Mesendoderm (in vitro differentiated cells): ENCODE data around the gene SPDYE17.
"Not testable (repeated sequence)": the region's sequence is repeated elsewhere in the genome, so short reads cannot be mapped to it uniquely, and the experiment has no call there.

Experiments used
- DNase-seq: peaks from one replicate; pipeline ENCODE4 v3.0.0; 2013
- H2AK5ac ChIP-seq: 2 replicates; pipeline ENCODE4 v1.6.1; 2013; ENCODE audit warnings: low read length, inconsistent platforms
- H2BK120ac ChIP-seq: 2 replicates; pipeline ENCODE4 v1.6.1; 2013; ENCODE audit warnings: low read depth, mild to moderate bottlenecking, low read length, moderate library complexity, mixed read lengths
- H2BK15ac ChIP-seq: replicated peaks from 2 replicates; pipeline ENCODE4 v1.6.1; 2013; ENCODE audit warnings: low read depth, mild to moderate bottlenecking, moderate library complexity
- H2BK5ac ChIP-seq: 2 replicates; pipeline ENCODE4 v1.6.1; 2013; ENCODE audit warnings: low read length, inconsistent platforms
- H3K18ac ChIP-seq: 2 replicates; pipeline ENCODE4 v1.6.1; 2013; ENCODE audit warnings: mild to moderate bottlenecking, low read length, mixed read lengths
- H3K23ac ChIP-seq: one replicate; pipeline ENCODE4 v1.6.1; 2013; ENCODE audit warnings: low read length
- H3K27ac ChIP-seq: 2 replicates; pipeline ENCODE4 v1.5.1; 2013; ENCODE audit warnings: low read depth, mild to moderate bottlenecking, inconsistent platforms, low read length, moderate library complexity
- H3K27me3 ChIP-seq: 2 replicates; pipeline ENCODE4 v1.6.1; 2013; ENCODE audit warnings: low read length, control low read depth, mild to moderate bottlenecking, inconsistent platforms; ENCODE audit not compliant: insufficient read depth, poor library complexity
- H3K36me3 ChIP-seq: 2 replicates; pipeline ENCODE4 v1.6.1; 2013; ENCODE audit warnings: low read length, inconsistent platforms; ENCODE audit not compliant: control insufficient read depth, insufficient read depth
- H3K4ac ChIP-seq: one replicate; pipeline ENCODE4 v1.6.1; 2013; ENCODE audit warnings: low read depth, mild to moderate bottlenecking, low read length, moderate library complexity
- H3K4me1 ChIP-seq: 2 replicates; pipeline ENCODE4 v1.6.1; 2013; ENCODE audit warnings: low read depth, low read length, inconsistent platforms; ENCODE audit not compliant: control insufficient read depth
- H3K4me2 ChIP-seq: 2 replicates; pipeline ENCODE4 v1.6.1; 2013; ENCODE audit warnings: low read length
- H3K4me3 ChIP-seq: 2 replicates; pipeline ENCODE4 v1.5.1; 2013; ENCODE audit warnings: mild to moderate bottlenecking, low read length
- H3K56ac ChIP-seq: one replicate; pipeline ENCODE4 v1.6.1; 2013; ENCODE audit warnings: low read length
- H3K79me1 ChIP-seq: 2 replicates; pipeline ENCODE4 v1.6.1; 2013; ENCODE audit warnings: low read length, inconsistent platforms
- H3K79me2 ChIP-seq: 2 replicates; pipeline ENCODE4 v1.6.1; 2013; ENCODE audit warnings: mild to moderate bottlenecking, low read length; ENCODE audit not compliant: control insufficient read depth, insufficient read depth
- H3K9ac ChIP-seq: 2 replicates; pipeline ENCODE4 v1.6.1; 2013; ENCODE audit warnings: low read length, inconsistent platforms
- H4K5ac ChIP-seq: one replicate; pipeline ENCODE4 v1.6.1; 2013; ENCODE audit warnings: low read length
- H4K8ac ChIP-seq: one replicate; pipeline ENCODE4 v1.6.1; 2013; ENCODE audit warnings: low read depth, mild to moderate bottlenecking, control low read depth, low read length, moderate library complexity
- WGBS: extraction: QIAGEN DNeasy Blood & Tissue Kit; methylation state at CpG from one replicate; pipeline ENCODE4 v1.1.7; 2013; ENCODE audit warnings: low lambda C conversion rate, missing lambda C conversion rate; ENCODE audit not compliant: insufficient coverage; ENCODE audit errors: extremely low coverage; 5-methylcytosine and 5-hydroxymethylcytosine counted together

The SPDYE17 gene

DNA sequence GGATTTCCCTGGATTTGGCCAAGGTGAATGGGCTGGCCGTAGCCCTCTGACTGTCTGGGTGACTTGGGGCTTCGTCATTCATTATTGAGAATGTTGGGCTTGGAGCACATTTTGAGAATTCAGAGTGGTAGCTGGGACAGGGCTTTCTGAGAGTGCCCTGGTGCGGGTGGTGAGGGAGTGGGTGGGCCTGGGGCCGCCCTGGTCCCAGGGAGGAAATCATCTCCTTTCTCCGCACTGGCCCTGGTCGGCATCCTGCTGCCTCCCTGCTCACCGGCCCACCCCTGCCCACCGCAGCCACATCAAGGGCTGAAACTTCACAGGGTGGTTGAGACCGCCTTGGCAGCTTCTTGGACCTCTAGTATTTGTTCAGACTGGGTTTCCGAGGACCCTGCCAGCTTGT lies 49.7 kb downstream of the SPDYE17 start:
- H3K36me3 ChIP-seq, H3K18ac ChIP-seq, H3K4me2 ChIP-seq, H4K5ac ChIP-seq, H3K79me2 ChIP-seq, H2AK5ac ChIP-seq, H3K56ac ChIP-seq, H3K27ac ChIP-seq, H3K4me3 ChIP-seq, H3K4me1 ChIP-seq, H3K79me1 ChIP-seq, H2BK120ac ChIP-seq, H3K4ac ChIP-seq, H4K8ac ChIP-seq, DNase-seq, H2BK5ac ChIP-seq, H2BK15ac ChIP-seq, H3K23ac ChIP-seq, H3K27me3 ChIP-seq, H3K9ac ChIP-seq: not testable (repeated sequence)
- WGBS = no CpG with 5 or more reads among the region's 10 CpGs

- not testable (repeated sequence) for H4K5ac ChIP-seq, H3K4me2 ChIP-seq, H3K4me1 ChIP-seq, H3K23ac ChIP-seq, H3K27ac ChIP-seq, H3K36me3 ChIP-seq, H2BK5ac ChIP-seq, H3K56ac ChIP-seq, H3K4ac ChIP-seq, H2BK120ac ChIP-seq, H4K8ac ChIP-seq, H2BK15ac ChIP-seq, H3K18ac ChIP-seq, H3K79me1 ChIP-seq, H3K9ac ChIP-seq, DNase-seq, H3K79me2 ChIP-seq, H3K27me3 ChIP-seq, H2AK5ac ChIP-seq, H3K4me3 ChIP-seq
- no CpG with 5 or more reads among the region's 26 CpGs for WGBS
These were observed 50.8 kb downstream of the SPDYE17 start for GRCh38 chr7:76981187-76981970.

- H3K4me3 ChIP-seq, H3K18ac ChIP-seq, H3K4me1 ChIP-seq, H3K23ac ChIP-seq, H3K9ac ChIP-seq, H2BK120ac ChIP-seq, H3K79me2 ChIP-seq, H3K27me3 ChIP-seq, H3K4ac ChIP-seq, H3K27ac ChIP-seq, H3K36me3 ChIP-seq, H3K56ac ChIP-seq, H4K5ac ChIP-seq, H2BK5ac ChIP-seq, H2BK15ac ChIP-seq, H2AK5ac ChIP-seq, H3K79me1 ChIP-seq, H3K4me2 ChIP-seq, H4K8ac ChIP-seq, DNase-seq: not testable (repeated sequence)
- no CpG with 5 or more reads among the region's 21 CpGs for WGBS
These were observed 51.6 kb downstream of the SPDYE17 start for GRCh38 chr7:76980576-76980975.

DNA sequence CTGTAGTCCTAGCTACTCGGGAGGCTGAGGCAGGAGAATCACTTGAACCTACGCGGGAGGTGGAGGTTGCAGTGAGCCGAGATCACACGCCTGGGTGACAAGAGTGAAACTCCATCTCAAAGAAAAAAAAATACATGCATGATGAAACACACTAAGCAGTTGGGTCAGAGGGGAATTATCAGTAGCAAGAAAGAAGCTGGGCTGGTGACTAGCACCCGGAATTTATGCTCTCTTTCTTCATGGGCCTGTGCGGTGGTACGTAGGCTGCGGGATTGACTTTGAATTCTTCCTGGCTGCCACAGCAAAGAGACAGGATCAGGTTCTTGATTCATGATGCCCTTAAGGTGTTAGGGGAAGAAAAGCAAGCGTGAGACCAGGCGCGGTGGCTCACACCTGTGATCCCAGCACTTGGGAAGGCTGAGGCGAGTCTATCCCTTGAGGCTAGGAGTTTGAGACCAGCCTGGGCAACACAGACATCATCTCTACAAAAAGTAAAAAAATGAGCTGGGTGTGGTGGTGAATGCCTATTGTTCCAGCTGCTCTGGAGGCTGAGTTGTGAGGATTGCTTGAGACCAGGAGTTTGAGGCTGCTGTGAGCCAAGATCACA lies 54.3 kb downstream of the SPDYE17 start:
- H3K9ac ChIP-seq, H3K4me1 ChIP-seq, DNase-seq, H2BK120ac ChIP-seq, H2BK15ac ChIP-seq, H3K4me2 ChIP-seq, H3K18ac ChIP-seq, H3K56ac ChIP-seq, H3K23ac ChIP-seq, H3K4ac ChIP-seq, H3K79me1 ChIP-seq, H3K27ac ChIP-seq, H2AK5ac ChIP-seq, H3K36me3 ChIP-seq, H3K27me3 ChIP-seq, H2BK5ac ChIP-seq, H3K79me2 ChIP-seq, H3K4me3 ChIP-seq, H4K8ac ChIP-seq, H4K5ac ChIP-seq: not testable (repeated sequence)
- no CpG with 5 or more reads among the region's 13 CpGs for WGBS

DNA sequence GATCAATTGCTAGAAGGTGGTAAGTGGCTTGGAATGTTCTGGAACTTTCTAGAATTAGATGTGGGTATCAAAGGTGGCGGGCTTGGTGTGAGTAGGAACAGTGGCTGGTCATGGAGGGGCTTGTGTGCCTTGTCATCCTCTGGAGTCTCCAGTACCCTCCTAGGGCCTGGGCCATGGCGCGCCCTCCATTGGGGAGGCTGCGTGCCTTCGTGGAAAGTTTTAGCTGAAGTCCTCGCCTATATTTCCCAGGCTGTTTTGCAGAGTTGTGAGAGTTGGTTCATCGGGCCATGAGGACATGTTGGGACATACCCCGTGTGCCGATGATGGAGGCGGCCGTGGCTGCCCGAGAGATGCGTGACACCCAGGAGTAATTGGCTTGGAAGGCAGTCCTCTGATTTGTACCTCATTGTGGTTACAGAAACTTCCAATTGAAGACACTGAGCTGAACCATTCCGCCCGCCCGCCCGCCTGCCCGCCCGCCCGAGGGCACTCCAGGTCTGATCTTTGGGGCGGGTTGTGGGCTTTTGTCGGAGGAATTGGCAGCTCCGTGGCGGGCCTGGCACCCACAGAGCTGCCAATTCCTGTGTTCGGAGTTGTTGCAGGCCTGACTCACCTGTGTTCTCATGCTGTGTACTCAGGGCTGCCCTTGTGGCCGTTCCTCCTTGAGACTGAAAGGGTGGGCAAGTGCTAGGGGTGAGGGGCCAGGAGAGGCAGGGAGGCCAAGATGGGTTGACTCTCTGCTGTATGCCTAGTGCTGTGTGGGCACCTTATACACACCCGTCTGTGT lies 57.2 kb downstream of the SPDYE17 start:
- WGBS = no CpG with 5 or more reads among the region's 27 CpGs
- not testable (repeated sequence) for DNase-seq, H3K9ac ChIP-seq

More for the DNA sequence above, 57.2 kb downstream of the SPDYE17 start:
- H2BK5ac ChIP-seq, H2AK5ac ChIP-seq, H3K18ac ChIP-seq, H2BK120ac ChIP-seq, H3K4ac ChIP-seq, H3K27ac ChIP-seq, H3K56ac ChIP-seq, H4K8ac ChIP-seq, H3K4me1 ChIP-seq, H3K79me1 ChIP-seq, H3K79me2 ChIP-seq, H3K27me3 ChIP-seq, H2BK15ac ChIP-seq, H3K23ac ChIP-seq, H3K36me3 ChIP-seq, H3K4me2 ChIP-seq, H4K5ac ChIP-seq, H3K4me3 ChIP-seq: not testable (repeated sequence)
